Endothelial cell of umbilical vein (primary cell): ENCODE results near the gene CTSC. TPM values are rescaled to one million over a fixed set of nuclear protein-coding genes. Genes with fewer than 3 reads are reported as not detected.

Experiments
- BruUV-seq: library from RNA; stranded (reverse); fragments of 400-500 nt; replicated peaks from 2 replicates; lab custom pipeline; 2021; lab: Mats Ljungman, UMichigan
- CTCF ChIA-PET: fragments of 300-600, 350-600 bp; sonication (Branson Sonifier 250); formaldehyde crosslinking; loops from one replicate; lab custom pipeline; 2021; ENCODE audit warnings: antibody characterized with exemption, inconsistent platforms; lab: Charles Lee
- POLR2A ChIA-PET: fragments of 300-600, 350-600 bp; sonication (Branson Sonifier 250); formaldehyde crosslinking; loops from one replicate; lab custom pipeline; 2021; ENCODE audit warnings: antibody characterized with exemption, inconsistent platforms; lab: Charles Lee
- DNase-seq: peaks from one replicate; pipeline ENCODE4 v3.0.0-alpha.2; 2011; ENCODE audit warnings: low read depth, low spot score
- FAIRE-seq: peaks from 2 replicates; lab custom pipeline; 2011; peaks lifted over from hg19 to GRCh38; lab: Jason Lieb, UNC
- H2AFZ ChIP-seq: 2 replicates; pipeline ENCODE4 v1.6.0; 2012; ENCODE audit warnings: low read depth, low read length, control low read depth, inconsistent platforms
- H3K27ac ChIP-seq: 2 replicates; pipeline ENCODE4 v1.5.1; 2011; ENCODE audit warnings: low read depth, mild to moderate bottlenecking, control low read depth, low read length, moderate library complexity; ENCODE audit not compliant: insufficient read depth
- H3K27me3 ChIP-seq, 2 experiments: 2 replicates each; pipeline versions ENCODE4 v1.6.0 to v1.6.1; 2011; ENCODE audit warnings: low read length in 2 of 2, mixed read lengths in 1 of 2; ENCODE audit not compliant: control insufficient read depth in 2 of 2, insufficient read depth in 2 of 2
- H3K36me3 ChIP-seq, 2 experiments: 2 replicates in 1 of 2; 3 replicates in 1 of 2; pipeline ENCODE4 v1.5.1; 2011; ENCODE audit warnings: low read length in 2 of 2, mild to moderate bottlenecking in 1 of 2, moderate library complexity in 1 of 2; ENCODE audit not compliant: control insufficient read depth in 2 of 2, insufficient read depth in 2 of 2; ENCODE audit errors: extremely low read depth in 1 of 2
- H3K4me1 ChIP-seq: 3 replicates; pipeline ENCODE4 v1.5.1; 2011; ENCODE audit warnings: mild to moderate bottlenecking, low read length; ENCODE audit not compliant: control insufficient read depth, insufficient read depth; ENCODE audit errors: extremely low read depth
- H3K4me2 ChIP-seq: 2 replicates; pipeline ENCODE4 v1.6.1; 2011; ENCODE audit warnings: low read length, control low read depth, mixed read lengths; ENCODE audit not compliant: insufficient read depth
- H3K4me3 ChIP-seq, 3 experiments: fragments of 200-600 bp in 1 of 3; sonication (generic), shearing (Covaris generic) in 1 of 3; replicated peaks in 1 of 3; 2 replicates each; pipeline ENCODE4 v1.5.1; 2011 to 2016; ENCODE audit warnings: control low read depth in 3 of 3, low read length in 3 of 3, mild to moderate bottlenecking in 2 of 3, inconsistent platforms in 1 of 3, low read depth in 1 of 3, moderate library complexity in 1 of 3; ENCODE audit not compliant: insufficient read depth in 1 of 3
- H3K79me2 ChIP-seq: 2 replicates; pipeline ENCODE4 v1.6.0; 2012; ENCODE audit warnings: low read length, inconsistent platforms; ENCODE audit not compliant: control insufficient read depth, insufficient read depth
- H3K9ac ChIP-seq: replicated peaks from 2 replicates; pipeline ENCODE3; 2011; ENCODE audit warnings: low read length, control low read depth; ENCODE audit not compliant: insufficient read depth; ENCODE audit errors: extremely low read depth
- H3K9me1 ChIP-seq: replicated peaks from 3 replicates; pipeline ENCODE4 v1.6.0; 2011; ENCODE audit warnings: mild to moderate bottlenecking, low read length; ENCODE audit not compliant: control insufficient read depth, insufficient read depth; ENCODE audit errors: extremely low read depth
- H3K9me3 ChIP-seq: replicated peaks from 2 replicates; pipeline ENCODE4 v1.5.1; 2012; ENCODE audit warnings: low read length, inconsistent platforms; ENCODE audit not compliant: control insufficient read depth, insufficient read depth
- H4K20me1 ChIP-seq: replicated peaks from 2 replicates; pipeline ENCODE3; 2011; ENCODE audit warnings: mild to moderate bottlenecking, low read length; ENCODE audit not compliant: control insufficient read depth, insufficient read depth; ENCODE audit errors: extremely low read depth
- CTCF ChIP-seq, 2 donors: IDR thresholded peaks; 1 replicate in 1 of 2; 2 replicates in 1 of 2; pipeline ENCODE4 v1.5.1; 2011; ENCODE audit warnings: low read length in 2 of 2, mild to moderate bottlenecking in 2 of 2, moderate library complexity in 2 of 2, control low read depth in 1 of 2, inconsistent platforms in 1 of 2, low read depth in 1 of 2; ENCODE audit not compliant: insufficient read depth in 1 of 2; ENCODE audit errors: extremely low read depth in 1 of 2
- EZH2 ChIP-seq: IDR thresholded peaks from 2 replicates; pipeline ENCODE4 v1.6.1; 2012; ENCODE audit warnings: borderline replicate concordance, low read depth, mild to moderate bottlenecking, moderate library complexity, low read length, inconsistent platforms; ENCODE audit not compliant: severe bottlenecking
- FOS ChIP-seq: IDR thresholded peaks from 2 replicates; pipeline ENCODE4 v1.6.1; 2011; ENCODE audit warnings: mild to moderate bottlenecking, low read length, moderate library complexity, borderline replicate concordance; ENCODE audit not compliant: insufficient read depth
- GATA2 ChIP-seq: IDR thresholded peaks from 2 replicates; pipeline ENCODE4 v1.7.0; 2011; ENCODE audit warnings: low read depth, mild to moderate bottlenecking, moderate library complexity, mixed read lengths, low read length; ENCODE audit not compliant: insufficient read length, insufficient read depth
- JUN ChIP-seq: IDR thresholded peaks from 2 replicates; pipeline ENCODE4 v1.6.1; 2011; ENCODE audit warnings: borderline replicate concordance, low read depth; ENCODE audit not compliant: insufficient read length, insufficient read depth
- MAX ChIP-seq: IDR thresholded peaks from 2 replicates; pipeline ENCODE4 v1.6.1; 2011; ENCODE audit not compliant: insufficient read depth, insufficient read length
- MYC ChIP-seq: IDR thresholded peaks from one replicate; pipeline ENCODE4 v1.6.1; 2011; ENCODE audit warnings: mild to moderate bottlenecking, low read depth, low read length
- POLR2A ChIP-seq: IDR thresholded peaks from 2 replicates; pipeline ENCODE4 v1.6.1; 2012; ENCODE audit warnings: low read depth, mild to moderate bottlenecking, control low read depth, low read length
- POLR2AphosphoS5 ChIP-seq: IDR thresholded peaks from 2 replicates; pipeline ENCODE4 v1.6.1; 2012; ENCODE audit warnings: low read depth, mild to moderate bottlenecking, control low read depth, low read length, moderate library complexity; ENCODE audit not compliant: insufficient read depth
- dilution Hi-C: fragments of 300-500 bp; cut with MboI; formaldehyde crosslinking; loops from one replicate; pipeline ENCODE4 v1.15.0; 2019; ENCODE audit warnings: low sequenced_read_pairs; ENCODE audit not compliant: extremely low pct_ligation_motif_present
- intact Hi-C: fragments of 100-400 bp; cut with micrococcal nuclease; formaldehyde crosslinking; loops from one replicate; pipeline ENCODE4 v1.10.0; 2022
- polyA plus RNA-seq, 4 experiments: library from polyadenylated mRNA; depleted of rRNA in 3 of 4; stranded (reverse) in 3 of 4; unstranded in 1 of 4; fragments of >200 nt; gene quantifications; 2 replicates each; pipeline versions ENCODE4 v1.2.1 to v1.2.3, GENCODE V29; 2011 to 2012; ENCODE audit warnings: missing spikeins in 1 of 4
- total RNA-seq: library from RNA; stranded (reverse); gene quantifications from 2 replicates; pipeline ENCODE4 v1.2.3, GENCODE V29; 2021

CTSC gene
- total and polyA plus RNA-seq, 2 donors (not counting 3 experiments of a cell fraction or from before 2014, with no cell fraction given): 130 to 186 TPM

- POLR2A ChIA-PET: no interaction called here
- no TSS peak for BruUV-seq
- no peaks in the 10 kb centered on the region for H3K9me1 ChIP-seq
- peak overlapping the region; percentile 61 for H3K4me2 ChIP-seq
- H3K9me3 ChIP-seq: no peaks in the 10 kb centered on the region
- peaks cover 7 to 19% of the 10 kb centered on the region in 2 experiments for H3K36me3 ChIP-seq
- TF ChIP-seq FOS (no peak), MAX (no peak), JUN (no peak), EZH2 (no peak), MYC (no peak), GATA2 (no peak), POLR2AphosphoS5 (no peak), CTCF (IDR thresholded peaks at IDR 0.05; ENCODE audit: extremely low read depth in 1 of 2, insufficient read depth in 1 of 2, low read depth in 1 of 2, low read length in 2 of 2) (no peak), POLR2A (no peak)
- no peak overlapping the region for H3K27ac ChIP-seq
- no peak overlapping the region for H3K9ac ChIP-seq
- H4K20me1 ChIP-seq: peaks cover 3% of the 10 kb centered on the region
- no peak for DNase-seq
- H3K4me1 ChIP-seq: peaks cover 27% of the 10 kb centered on the region
- no peak overlapping the region for H2AFZ ChIP-seq
- FAIRE-seq: peak; percentile 18
- H3K27me3 ChIP-seq: no peaks in the 10 kb centered on the region
- CTCF ChIA-PET: no interaction called here
- no peak overlapping the region for H3K4me3 ChIP-seq
- peaks cover 65% of the 10 kb centered on the region for H3K79me2 ChIP-seq
- intact Hi-C loops (no loop called here), dilution Hi-C loops (no loop called here)
Measured at GRCh38 chr11:88333862-88334261, 3.7 kb downstream of the CTSC start.
